Loucy (cell line): Measurements from ENCODE around the gene PIGR.
"Not testable (repeated sequence)": the region's sequence is repeated elsewhere in the genome, so short reads cannot be mapped to it uniquely, and the experiment has no call there.

Source experiments
- H2AFZ ChIP-seq: fragments of 200-600 bp; sonication (generic); 2 replicates; pipeline ENCODE4 v1.6.0; 2016; ENCODE audit warnings: antibody characterized with exemption, mild to moderate bottlenecking, low read length, moderate library complexity
- H3F3A ChIP-seq: fragments of 200-600 bp; 2 replicates; pipeline ENCODE4 v1.6.0; 2016; ENCODE audit warnings: antibody characterized with exemption, low read depth, mild to moderate bottlenecking
- H3K27me3 ChIP-seq: fragments of 200-600 bp; sonication (generic); 2 replicates; pipeline ENCODE4 v1.6.1; 2014; ENCODE audit warnings: low read length, mild to moderate bottlenecking; ENCODE audit not compliant: insufficient read depth, poor library complexity, severe bottlenecking
- H3K36me3 ChIP-seq: fragments of 200-600 bp; sonication (generic); 2 replicates; pipeline ENCODE4 v1.6.1; 2016; ENCODE audit warnings: low read length; ENCODE audit not compliant: insufficient read depth
- H3K4me1 ChIP-seq: fragments of 200-600 bp; sonication (generic); 2 replicates; pipeline ENCODE4 v1.5.1; 2014; ENCODE audit warnings: low read length, mild to moderate bottlenecking; ENCODE audit not compliant: insufficient read depth, poor library complexity, severe bottlenecking
- H3K4me2 ChIP-seq: fragments of 200-600 bp; sonication (generic); 2 replicates; pipeline ENCODE4 v1.6.0; 2014; ENCODE audit warnings: antibody characterized with exemption, low read length, low read depth, mild to moderate bottlenecking; ENCODE audit not compliant: poor library complexity, severe bottlenecking
- H3K4me3 ChIP-seq: fragments of 200-600 bp; sonication (generic); 2 replicates; pipeline ENCODE4 v1.5.1; 2014; ENCODE audit warnings: low read length, mild to moderate bottlenecking, mixed read lengths; ENCODE audit not compliant: poor library complexity, severe bottlenecking
- H3K79me2 ChIP-seq: fragments of 200-600 bp; sonication (generic); 2 replicates; pipeline ENCODE4 v1.6.1; 2014; ENCODE audit warnings: low read length; ENCODE audit not compliant: insufficient read depth
- H3K9ac ChIP-seq: fragments of 200-600 bp; sonication (generic); 2 replicates; pipeline ENCODE4 v1.6.0; 2014; ENCODE audit warnings: mild to moderate bottlenecking, low read depth, low read length, moderate library complexity; ENCODE audit not compliant: poor library complexity, severe bottlenecking
- H3K9me2 ChIP-seq: fragments of 200-600 bp; sonication (generic); replicated peaks from 2 replicates; pipeline ENCODE4 v1.6.1; 2016; ENCODE audit warnings: low read depth, low read length, mixed read lengths
- H3K9me3 ChIP-seq: fragments of 200-600 bp; sonication (generic); 2 replicates; pipeline ENCODE4 v1.6.1; 2014; ENCODE audit warnings: mild to moderate bottlenecking, antibody characterized with exemption, low read length, low read depth; ENCODE audit not compliant: insufficient read depth
- H4K20me1 ChIP-seq: fragments of 200-600 bp; sonication (generic); 2 replicates; pipeline ENCODE4 v1.6.0; 2014; ENCODE audit warnings: antibody characterized with exemption, low read length, mild to moderate bottlenecking; ENCODE audit not compliant: insufficient read depth, poor library complexity, severe bottlenecking
- CTCF ChIP-seq: fragments of 200-600 bp; sonication (generic); conservative IDR thresholded peaks from 2 replicates; pipeline ENCODE4 v1.5.1; 2014; ENCODE audit warnings: mild to moderate bottlenecking, antibody characterized with exemption, low read length
- EZH2phosphoT487 ChIP-seq: fragments of 200-600 bp; IDR thresholded peaks from 2 replicates; pipeline ENCODE4 v1.6.1; 2018; ENCODE audit warnings: antibody characterized with exemption, mild to moderate bottlenecking, moderate library complexity, borderline replicate concordance

The PIGR gene

DNA sequence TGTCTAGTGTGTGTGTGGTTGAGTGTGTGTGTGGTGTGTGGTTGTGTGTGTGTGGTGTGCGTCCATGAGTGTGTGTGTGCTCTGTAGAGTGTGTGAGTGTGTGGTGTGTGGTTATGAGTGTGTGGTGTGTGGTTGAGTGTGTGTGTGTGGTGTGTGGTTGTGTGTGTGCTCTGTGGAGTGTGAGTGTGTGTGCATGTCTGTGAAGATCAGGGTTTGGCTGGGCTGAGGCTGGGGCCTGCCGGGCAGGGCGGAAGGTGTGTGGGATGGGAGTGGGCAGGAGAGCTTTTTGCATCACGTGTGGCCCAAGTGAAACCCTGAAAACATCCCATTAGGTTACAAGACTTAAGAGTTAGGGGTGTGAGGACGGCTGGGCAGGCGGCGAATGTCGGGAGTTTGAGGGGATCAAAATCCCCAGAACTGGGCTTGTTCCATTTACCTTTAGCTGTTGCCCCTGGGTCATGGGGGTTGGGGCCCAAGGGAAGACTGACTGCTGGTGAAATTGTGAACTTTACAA is 21.6 kb downstream of the PIGR start:
- H3K4me1 ChIP-seq, result peaks cover 33% of the 10 kb centered on the region
- TF ChIP-seq CTCF, result no peak
- TF ChIP-seq EZH2phosphoT487, result no peak
- no peaks in the 10 kb centered on the region for H3K27me3 ChIP-seq
- H3K9me2 ChIP-seq, result no peaks in the 10 kb centered on the region
- no peaks in the 10 kb centered on the region for H4K20me1 ChIP-seq
- no peak overlapping the region for H3K4me3 ChIP-seq
- no peak overlapping the region for H3K9ac ChIP-seq
- no peak overlapping the region for H2AFZ ChIP-seq
- no peaks in the 10 kb centered on the region for H3K79me2 ChIP-seq
- no peak overlapping the region for H3K4me2 ChIP-seq
- H3F3A ChIP-seq, result no peaks in the 10 kb centered on the region
- H3K9me3 ChIP-seq, result no peaks in the 10 kb centered on the region
- H3K36me3 ChIP-seq, result no peaks in the 10 kb centered on the region

- H2AFZ ChIP-seq, H3F3A ChIP-seq, H3K9me2 ChIP-seq, H3K4me2 ChIP-seq, H3K9me3 ChIP-seq, H3K36me3 ChIP-seq, H3K4me3 ChIP-seq, H4K20me1 ChIP-seq, H3K9ac ChIP-seq, H3K27me3 ChIP-seq, H3K79me2 ChIP-seq: not testable (repeated sequence)
- H3K4me1 ChIP-seq, result peaks cover 33% of the 10 kb centered on the region
These were observed 22.2 kb downstream of the PIGR start for GRCh38 chr1:206923961-206924557.

DNA sequence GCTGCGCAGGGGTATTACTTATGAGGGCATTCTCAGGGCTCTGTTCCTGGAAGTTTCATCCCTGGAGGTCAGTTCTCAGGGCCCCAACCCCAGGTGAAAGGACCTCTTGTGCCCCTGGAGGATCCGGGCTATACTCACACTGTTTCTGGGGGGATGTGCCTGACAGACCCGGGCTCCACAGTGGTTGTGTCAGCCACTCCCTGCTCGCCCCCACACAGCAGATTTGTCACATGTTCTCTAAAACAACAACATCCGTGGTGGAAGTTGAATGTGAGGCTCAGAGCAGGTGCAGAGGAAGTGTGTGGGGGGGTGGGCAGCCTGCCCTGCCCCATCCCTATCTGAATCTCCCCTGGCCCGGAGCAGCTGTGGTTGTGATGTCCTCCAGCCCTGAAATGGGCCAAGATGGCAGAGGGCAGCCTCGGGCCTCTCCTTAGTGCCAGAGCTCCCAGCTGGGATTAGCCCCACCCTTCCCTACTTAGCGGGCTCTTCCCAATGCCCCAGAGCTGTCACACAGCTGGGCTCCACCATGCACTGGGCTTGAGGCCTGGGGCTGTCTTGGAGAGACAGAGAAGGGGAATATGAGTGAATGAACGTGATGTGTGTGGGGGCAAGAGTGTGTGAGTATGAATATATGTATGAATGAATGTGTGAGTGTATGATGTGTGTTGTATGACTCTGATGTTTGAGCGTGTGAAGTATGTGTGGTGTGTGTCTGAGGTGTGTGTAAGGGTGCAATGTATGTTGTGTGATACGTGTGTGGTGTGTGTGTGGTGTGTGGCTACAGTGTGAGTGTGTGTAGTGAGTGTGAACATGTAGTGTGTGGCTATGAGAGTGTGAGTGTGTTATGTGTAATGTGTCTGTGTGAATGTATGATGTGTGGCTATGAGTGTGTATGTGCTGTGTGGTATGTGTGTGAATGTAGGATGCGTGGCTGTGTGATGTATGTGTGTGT is 23.0 kb downstream of the PIGR start:
- Histone ChIP-seq H3K9ac (peak overlapping the region; percentile 63), H3K4me2 (peak overlapping the region; percentile 72), H3K4me1 (peaks cover 33% of the 10 kb centered on the region), H3K27me3 (no peaks in the 10 kb centered on the region), H3K79me2 (no peaks in the 10 kb centered on the region), H3K36me3 (no peaks in the 10 kb centered on the region), H3K9me2 (no peaks in the 10 kb centered on the region), H2AFZ (peak overlapping the region; percentile 57), H3K9me3 (no peaks in the 10 kb centered on the region), H3K4me3 (peak overlapping the region; percentile 56), H4K20me1 (no peaks in the 10 kb centered on the region), H3F3A (no peaks in the 10 kb centered on the region)
- TF ChIP-seq CTCF (no peak), EZH2phosphoT487 (no peak)
